ENCODE measurements around the gene EBP.
"Not testable (repeated sequence)": the region's sequence is repeated elsewhere in the genome, so short reads cannot be mapped to it uniquely, and the experiment has no call there.

The EBP gene

GRCh38 chrX:48519481-48519880 lies 2.1 kb upstream of the EBP start:
- in situ Hi-C loops (cut with MboI; ENCODE audit: low pct_unique_long_range_greater_than_20kb, low sequenced_read_pairs), result not testable (repeated sequence)

DNA sequence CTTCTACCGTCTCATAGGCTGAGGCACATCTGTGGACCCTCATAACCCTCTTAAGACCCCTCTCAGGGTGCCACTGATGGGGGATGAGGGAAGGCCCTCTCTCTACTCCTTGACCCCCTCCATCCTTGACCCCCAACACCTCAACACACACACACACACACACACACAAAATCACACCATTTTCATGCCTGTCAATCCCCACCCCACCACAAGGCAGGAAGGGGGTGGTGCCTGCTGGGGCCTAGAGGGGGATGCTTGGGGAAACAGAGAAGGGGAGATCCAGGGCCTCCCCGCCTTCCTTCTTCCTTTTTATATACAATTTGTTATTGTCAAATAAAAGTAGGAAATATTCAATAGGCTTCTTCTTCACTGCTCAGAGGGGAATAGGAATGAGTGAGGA lies 1.2 kb upstream of the EBP start:
- in situ Hi-C loops (cut with MboI; ENCODE audit: low pct_unique_long_range_greater_than_20kb, low sequenced_read_pairs), result no loop called here

More at GRCh38 chrX:48519481-48519880, 2.1 kb upstream of the EBP start:
- peak; percentile 63 for DNase-seq

DNA sequence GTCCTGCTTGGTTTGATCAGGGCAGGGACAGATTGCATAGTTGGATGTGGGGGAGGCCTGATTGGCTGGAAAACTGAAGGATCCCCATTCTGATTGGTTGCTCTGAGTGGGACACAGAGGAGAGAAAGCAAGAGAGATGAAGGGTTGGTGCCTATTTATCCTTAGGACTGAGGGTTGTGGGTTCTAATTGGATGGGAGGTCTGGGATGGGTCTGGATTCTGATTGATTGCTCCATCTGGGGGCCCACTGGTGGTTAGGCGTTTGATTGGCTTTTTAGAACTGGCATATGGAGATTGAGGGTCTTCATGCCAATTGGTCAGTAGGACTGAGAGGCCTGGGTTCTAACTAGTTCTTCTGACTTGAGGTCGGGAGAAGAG lies 644 bp upstream of the EBP start:
- peak; percentile 39 for DNase-seq
- in situ Hi-C loops (cut with MboI; ENCODE audit: low pct_unique_long_range_greater_than_20kb, low sequenced_read_pairs), result no loop called here

More for the DNA sequence above, 1.2 kb upstream of the EBP start:
- no peak for DNase-seq

GRCh38 chrX:48522291-48522690 lies 683 bp downstream of the EBP start:
- no peak for DNase-seq
- in situ Hi-C loops (cut with MboI; ENCODE audit: low pct_unique_long_range_greater_than_20kb, low sequenced_read_pairs), result no loop called here

- in situ Hi-C loops (cut with MboI; ENCODE audit: low pct_unique_long_range_greater_than_20kb, low sequenced_read_pairs), result no loop called here
- DNase-seq, result peak; percentile 38
Observed at GRCh38 chrX:48523682-48524081, 2.1 kb downstream of the EBP start.

- in situ Hi-C loops (cut with MboI; ENCODE audit: low pct_unique_long_range_greater_than_20kb, low sequenced_read_pairs); DNase-seq: not testable (repeated sequence)
Observed at GRCh38 chrX:48525853-48526252, 4.2 kb downstream of the EBP start.

- DNase-seq, result no peak
- in situ Hi-C loops (cut with MboI; ENCODE audit: low pct_unique_long_range_greater_than_20kb, low sequenced_read_pairs), result no loop called here
Observed at GRCh38 chrX:48530736-48531135, 9.1 kb downstream of the EBP start.

- DNase-seq, result no peak
- in situ Hi-C loops (cut with MboI; ENCODE audit: low pct_unique_long_range_greater_than_20kb, low sequenced_read_pairs), result no loop called here
Observed at GRCh38 chrX:48531358-48531959, 9.9 kb downstream of the EBP start.

DNA sequence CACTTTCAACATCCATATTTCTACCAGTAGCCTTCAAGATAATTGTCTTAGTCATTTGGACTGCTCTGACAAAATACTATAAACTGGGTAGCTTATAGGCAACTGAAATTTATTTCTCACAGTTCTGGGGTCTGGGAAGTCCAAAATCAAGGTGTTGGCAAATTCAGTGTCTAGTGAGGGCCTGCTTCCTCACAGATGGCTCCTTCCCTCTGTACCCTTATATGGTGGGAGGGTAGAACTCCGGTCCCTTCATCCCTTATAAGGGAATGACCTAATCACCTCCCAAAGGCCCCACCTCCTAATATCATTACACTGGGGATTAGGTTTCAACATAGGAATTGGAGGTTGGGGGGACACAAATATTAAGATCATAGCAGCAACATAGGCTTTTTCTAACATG lies 10.6 kb downstream of the EBP start:
- in situ Hi-C loops (cut with MboI; ENCODE audit: low pct_unique_long_range_greater_than_20kb, low sequenced_read_pairs), result no loop called here
- DNase-seq, result no peak

DNA sequence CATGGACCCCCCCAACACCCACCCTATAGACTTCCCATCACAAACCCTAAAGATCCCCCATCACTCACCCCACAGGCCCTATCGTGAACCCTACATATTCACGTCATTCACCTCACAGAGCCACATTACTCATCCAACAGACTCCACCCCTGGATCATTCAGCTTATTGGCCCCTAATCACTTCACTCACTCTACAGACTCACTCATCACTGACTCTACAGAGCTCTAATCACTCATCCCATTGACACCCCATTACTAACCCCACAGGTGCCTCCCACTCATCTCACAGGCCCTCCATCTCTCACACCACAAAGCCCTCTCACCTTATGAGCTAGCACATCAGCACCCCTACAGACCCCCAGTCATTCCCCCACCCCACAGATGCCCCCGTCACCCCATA lies 11.6 kb downstream of the EBP start:
- no peak for DNase-seq
- in situ Hi-C loops (cut with MboI; ENCODE audit: low pct_unique_long_range_greater_than_20kb, low sequenced_read_pairs), result no loop called here

GRCh38 chrX:48538641-48539344 lies 17.2 kb downstream of the EBP start:
- DNase-seq, result no peak
- in situ Hi-C loops (cut with MboI; ENCODE audit: low pct_unique_long_range_greater_than_20kb, low sequenced_read_pairs), result no loop called here

GRCh38 chrX:48539345-48540027 lies 17.9 kb downstream of the EBP start, which contains the start of gene TBC1D25:
TSS of gene TBC1D25 (plus strand) at chrX:48539714. CDS start at chrX:48539798, 84 bp downstream.
- in situ Hi-C loops (cut with MboI; ENCODE audit: low pct_unique_long_range_greater_than_20kb, low sequenced_read_pairs), result no loop called here
- DNase-seq, result peak; percentile 99

DNA sequence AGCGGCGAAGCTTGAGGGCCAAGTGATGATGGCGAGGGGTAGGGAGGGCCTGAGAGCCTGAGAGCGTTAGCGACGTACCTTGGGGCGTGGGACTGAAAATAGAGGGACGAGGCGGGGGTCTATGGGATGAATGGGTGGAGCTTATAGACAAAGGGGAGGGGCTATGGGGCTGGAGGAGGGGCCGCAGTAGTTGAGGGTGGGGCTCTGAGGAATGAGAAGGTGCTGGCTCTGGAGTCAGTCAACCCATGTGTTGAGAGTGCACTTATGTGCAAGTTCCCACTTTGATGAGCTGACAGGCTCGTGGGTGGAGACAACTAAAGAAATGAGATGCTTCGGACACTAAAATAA lies 18.4 kb downstream of the EBP start:
- in situ Hi-C loops (cut with MboI; ENCODE audit: low pct_unique_long_range_greater_than_20kb, low sequenced_read_pairs), result no loop called here
- no peak for DNase-seq

DNA sequence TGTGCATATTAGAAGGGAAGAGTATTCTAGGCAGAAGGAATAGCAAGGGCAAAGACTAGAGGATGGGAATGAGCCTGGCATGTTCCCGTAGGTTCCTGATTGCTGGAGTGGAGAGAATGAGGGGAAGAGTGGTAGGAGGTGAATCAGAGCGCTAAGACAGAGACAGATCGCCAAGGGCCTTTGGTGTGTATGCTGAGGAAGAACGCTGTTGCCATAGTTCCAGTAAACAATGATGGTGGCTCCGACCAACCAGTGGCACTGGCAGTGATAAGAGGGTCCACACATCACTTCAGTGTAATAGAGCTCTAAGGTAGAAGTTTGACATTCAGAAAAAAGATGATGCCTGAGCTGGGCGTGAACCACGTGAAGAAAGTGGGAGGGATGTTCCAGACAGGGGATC lies 18.9 kb downstream of the EBP start:
- no peak for DNase-seq
- in situ Hi-C loops (cut with MboI; ENCODE audit: low pct_unique_long_range_greater_than_20kb, low sequenced_read_pairs), result no loop called here

GRCh38 chrX:48541140-48541814 lies 19.7 kb downstream of the EBP start:
- DNase-seq, result no peak
- in situ Hi-C loops (cut with MboI; ENCODE audit: low pct_unique_long_range_greater_than_20kb, low sequenced_read_pairs), result no loop called here

- no peak for DNase-seq
- in situ Hi-C loops (cut with MboI; ENCODE audit: low pct_unique_long_range_greater_than_20kb, low sequenced_read_pairs), result no loop called here
Observed at GRCh38 chrX:48548871-48549270, 27.3 kb downstream of the EBP start.

DNA sequence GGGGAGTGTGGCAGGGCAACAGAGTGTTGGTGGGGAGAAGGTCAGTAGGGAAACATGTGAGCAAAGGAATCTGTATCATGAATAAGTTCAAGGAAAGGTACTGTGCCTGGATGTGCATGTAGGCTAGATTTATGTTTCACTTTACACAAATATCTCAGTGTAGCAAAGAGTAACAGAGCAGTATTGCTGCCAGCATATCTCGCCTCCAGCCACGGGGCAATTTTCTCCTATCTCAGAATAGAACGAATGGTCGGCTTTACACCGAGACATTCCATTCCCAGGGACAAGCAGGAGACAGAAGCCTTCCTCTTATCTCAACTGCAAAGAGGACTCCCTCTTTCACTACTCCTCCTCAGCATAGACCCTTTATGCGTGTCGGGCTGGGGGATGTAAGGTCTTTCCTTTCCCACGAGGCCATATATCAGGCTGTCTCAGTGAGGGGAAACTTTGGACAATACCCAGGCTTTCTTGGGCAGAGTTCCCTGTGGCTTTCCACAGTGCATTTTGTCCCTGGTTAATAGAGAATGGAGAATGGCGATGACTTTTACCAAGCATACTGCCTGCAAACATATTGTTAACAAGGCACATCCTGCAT lies 34.2 kb downstream of the EBP start:
- DNase-seq; in situ Hi-C loops (cut with MboI; ENCODE audit: low pct_unique_long_range_greater_than_20kb, low sequenced_read_pairs): not testable (repeated sequence)

DNA sequence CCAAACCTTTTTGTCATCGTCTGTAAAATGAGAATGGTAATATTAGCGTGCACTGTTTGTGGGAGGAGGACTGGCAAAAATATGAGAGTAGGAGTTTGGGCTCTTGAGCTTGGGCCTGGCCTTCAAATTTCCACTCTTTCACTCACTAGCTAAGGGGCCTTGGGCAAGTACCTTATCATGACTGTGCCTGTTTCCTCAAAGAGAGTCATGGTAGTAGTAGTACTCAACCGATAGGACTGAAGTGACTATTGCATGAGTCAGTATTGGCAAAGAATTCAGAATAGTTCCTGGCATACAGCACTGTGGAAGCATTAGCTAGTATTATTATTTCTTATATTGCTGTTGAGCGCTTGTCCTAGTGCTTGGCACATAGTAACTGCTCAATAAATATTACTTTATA lies 36.7 kb downstream of the EBP start:
- in situ Hi-C loops (cut with MboI; ENCODE audit: low pct_unique_long_range_greater_than_20kb, low sequenced_read_pairs), result no loop called here
- DNase-seq, result no peak

GRCh38 chrX:48559636-48560035 lies 38.0 kb downstream of the EBP start:
- DNase-seq, result no peak
- in situ Hi-C loops (cut with MboI; ENCODE audit: low pct_unique_long_range_greater_than_20kb, low sequenced_read_pairs), result no loop called here

GRCh38 chrX:48560056-48560455 lies 38.4 kb downstream of the EBP start:
- in situ Hi-C loops (cut with MboI; ENCODE audit: low pct_unique_long_range_greater_than_20kb, low sequenced_read_pairs), result no loop called here
- DNase-seq, result no peak
